GM12878 (cell line): ENCODE data around the gene RAP1A. TPM values are rescaled to one million over a fixed set of nuclear protein-coding genes. Genes with fewer than 3 reads are reported as not detected.

ENCODE experiments used
- ATAC-seq: fragments of 200-7000 bp; cut with Tn5 transposase; 3 replicates; pipeline ENCODE4 v1.9.1; 2020; ENCODE audit warnings: mild to moderate bottlenecking, moderate library complexity
- BruUV-seq: library from RNA; stranded (reverse); fragments of 400-500 nt; replicated peaks from 2 replicates; lab custom pipeline; 2021; lab: Mats Ljungman, UMichigan
- CTCF ChIA-PET: fragments of 300-600 bp; sonication (Branson Sonifier 250); formaldehyde crosslinking; extraction: SDS; loops from one replicate; lab custom pipeline; 2021; ENCODE audit warnings: inconsistent platforms; lab: Yijun Ruan, JAX
- POLR2A ChIA-PET: fragments of 350-600 bp; formaldehyde crosslinking; extraction: SDS; loops from one replicate; lab custom pipeline; 2021; ENCODE audit warnings: inconsistent platforms; lab: Charles Lee
- RAD21 ChIA-PET: fragments of 300-600 bp; sonication (Branson Sonifier 250); formaldehyde crosslinking; loops from one replicate; lab custom pipeline; 2023; ENCODE audit warnings: antibody characterized with exemption; ENCODE audit not compliant: unreplicated experiment; lab: Charles Lee
- SMC1A ChIA-PET: fragments of 300-600 bp; sonication (Branson Sonifier 250); formaldehyde crosslinking; loops from one replicate; lab custom pipeline; 2023; ENCODE audit not compliant: unreplicated experiment, uncharacterized antibody; lab: Charles Lee
- DNase-seq: peaks from one replicate; pipeline ENCODE4 v3.0.0-alpha.2; 2011; ENCODE audit warnings: low read depth, low spot score
- FAIRE-seq: peaks from 3 replicates; lab custom pipeline; 2011; peaks lifted over from hg19 to GRCh38; lab: Jason Lieb, UNC
- H2AFZ ChIP-seq: 2 replicates; pipeline ENCODE4 v1.6.0; 2011; ENCODE audit warnings: low read depth, low read length, control low read depth; ENCODE audit not compliant: control insufficient read depth
- H3K27ac ChIP-seq: 2 replicates; pipeline ENCODE4 v1.5.1; 2011; ENCODE audit warnings: control low read depth; ENCODE audit not compliant: control insufficient read depth, insufficient read depth
- H3K27me3 ChIP-seq, 2 experiments: replicated peaks in 1 of 2; 2 replicates each; pipeline versions ENCODE4 v1.6.0 to v1.6.1; 2011; ENCODE audit warnings: low read length in 1 of 2; ENCODE audit not compliant: control insufficient read depth in 2 of 2, insufficient read depth in 2 of 2
- H3K36me3 ChIP-seq, 2 experiments: 2 replicates each; pipeline ENCODE4 v1.5.1; 2011; ENCODE audit warnings: low read length in 1 of 2; ENCODE audit not compliant: control insufficient read depth in 2 of 2, insufficient read depth in 2 of 2
- H3K4me1 ChIP-seq: 2 replicates; pipeline ENCODE4 v1.6.1; 2011; ENCODE audit warnings: mild to moderate bottlenecking, low read length, moderate library complexity, mixed read lengths; ENCODE audit not compliant: control insufficient read depth, insufficient read depth
- H3K4me2 ChIP-seq: 2 replicates; pipeline ENCODE4 v1.6.0; 2011; ENCODE audit warnings: control low read depth; ENCODE audit not compliant: control insufficient read depth, insufficient read depth
- H3K4me3 ChIP-seq: fragments of 200-600 bp; sonication (generic); 2 replicates; pipeline ENCODE4 v1.5.1; 2016
- H3K79me2 ChIP-seq: 2 replicates; pipeline ENCODE4 v1.6.0; 2011; ENCODE audit warnings: low read length; ENCODE audit not compliant: control insufficient read depth, insufficient read depth
- H3K9ac ChIP-seq: 2 replicates; pipeline ENCODE4 v1.8.0; 2011; ENCODE audit warnings: low read length, control low read depth, mixed read lengths; ENCODE audit not compliant: control insufficient read depth, insufficient read depth
- H3K9me3 ChIP-seq: replicated peaks from 3 replicates; pipeline ENCODE4 v1.5.1; 2011; ENCODE audit warnings: mild to moderate bottlenecking, low read length; ENCODE audit not compliant: control insufficient read depth, insufficient read depth
- H4K20me1 ChIP-seq: 2 replicates; pipeline ENCODE4 v1.6.0; 2011; ENCODE audit not compliant: control insufficient read depth, insufficient read depth
- FOXM1 ChIP-seq: IDR thresholded peaks from 2 replicates; pipeline ENCODE4 v1.6.1; 2012; ENCODE audit warnings: low read depth, mild to moderate bottlenecking, inconsistent platforms, low read length, moderate library complexity
- GATAD2B ChIP-seq: fragments of 450-650 bp; conservative IDR thresholded peaks from 2 replicates; pipeline ENCODE4 v1.6.1; 2017; ENCODE audit warnings: low read depth, mild to moderate bottlenecking, moderate library complexity
- HSF1 ChIP-seq: fragments of 150-350 bp; IDR thresholded peaks from 2 replicates; pipeline ENCODE4 v1.6.1; 2014; ENCODE audit warnings: mild to moderate bottlenecking, low read depth, low read length
- IRF4 ChIP-seq: IDR thresholded peaks from 2 replicates; pipeline ENCODE4 v1.6.1; 2011; ENCODE audit warnings: low read depth, low read length
- JUNB ChIP-seq: IDR thresholded peaks from 2 replicates; pipeline ENCODE4 v1.6.1; 2016; ENCODE audit warnings: antibody characterized with exemption, mild to moderate bottlenecking
- JUND ChIP-seq: IDR thresholded peaks from 2 replicates; pipeline ENCODE4 v1.6.1; 2012; ENCODE audit warnings: low read depth, mild to moderate bottlenecking, low read length, improper control_type of control experiment, moderate library complexity
- KDM1A ChIP-seq: fragments of 200-600 bp; sonication (generic); IDR thresholded peaks from 2 replicates; pipeline ENCODE4 v1.6.1; 2016; ENCODE audit warnings: borderline replicate concordance
- MEF2A ChIP-seq: IDR thresholded peaks from 2 replicates; pipeline ENCODE4 v1.6.1; 2011; ENCODE audit warnings: low read depth, mild to moderate bottlenecking, low read length, moderate library complexity; ENCODE audit not compliant: insufficient read depth
- MYB ChIP-seq: fragments of 150-350 bp; IDR thresholded peaks from 2 replicates; pipeline ENCODE4 v1.6.1; 2014; ENCODE audit warnings: mild to moderate bottlenecking, low read depth, low read length, borderline replicate concordance
- NFIC ChIP-seq: IDR thresholded peaks from 2 replicates; pipeline ENCODE4 v1.6.1; 2012; ENCODE audit warnings: low read depth, mild to moderate bottlenecking, inconsistent platforms, low read length, moderate library complexity
- RAD21 ChIP-seq: IDR thresholded peaks from 2 replicates; pipeline ENCODE4 v1.6.1; 2011; ENCODE audit warnings: mild to moderate bottlenecking, low read depth, low read length, moderate library complexity; ENCODE audit not compliant: insufficient read depth
- REST ChIP-seq: IDR thresholded peaks from 2 replicates; pipeline ENCODE4 v1.6.1; 2012; ENCODE audit warnings: mild to moderate bottlenecking, low read depth, low read length
- SPI1 ChIP-seq: IDR thresholded peaks from 2 replicates; pipeline ENCODE4 v1.6.1; 2011; ENCODE audit warnings: low read depth, mild to moderate bottlenecking, low read length, moderate library complexity, borderline replicate concordance; ENCODE audit not compliant: insufficient read depth
- ZBTB4 ChIP-seq: fragments of 450-650 bp; formaldehyde crosslinking; IDR thresholded peaks from 2 replicates; pipeline ENCODE4 v1.4.0; 2022; ENCODE audit warnings: mild to moderate bottlenecking, moderate library complexity
- ZNF384 ChIP-seq: IDR thresholded peaks from 2 replicates; pipeline ENCODE4 v1.6.1; 2012; ENCODE audit warnings: low read depth, mild to moderate bottlenecking, low read length, improper control_type of control experiment, borderline replicate concordance
- WGBS: methylation state at CpG from one replicate; pipeline ENCODE4 v1.1.6; 2016; ENCODE audit warnings: low lambda C conversion rate; ENCODE audit not compliant: insufficient replicate concordance, insufficient coverage; ENCODE audit errors: missing lambda C conversion rate; 5-methylcytosine and 5-hydroxymethylcytosine counted together
- in situ Hi-C: fragments of 300-500 bp; cut with MboI; formaldehyde crosslinking; loops from 9 replicates; pipeline ENCODE4 v1.14.3; 2018; ENCODE audit warnings: mixed read lengths
- intact Hi-C: fragments of 100-400 bp; cut with micrococcal nuclease; formaldehyde crosslinking; loops from one replicate; pipeline ENCODE4 v1.14.2; 2022; ENCODE audit not compliant: unreplicated experiment
- polyA plus RNA-seq, 11 experiments: library from polyadenylated mRNA; depleted of rRNA in 4 of 11; unstranded in 6 of 11; stranded (reverse) in 5 of 11; fragments of >200 nt; fragmentation: Nextera tagmentation in 4 of 11; fragmentation: Illumina TruSeq in 1 of 11; extraction: Ambion mirVana in 4 of 11; extraction: Trizol in 1 of 11; gene quantifications; 1 replicate in 1 of 11; 2 replicates in 10 of 11; pipeline versions ENCODE4 v1.2.1 to v1.2.3, GENCODE V29; 2011 to 2016; ENCODE audit warnings: inconsistent platforms in 2 of 11, missing spikeins in 2 of 11, low read depth in 1 of 11
- total RNA-seq, 4 experiments: library from RNA; depleted of rRNA in 3 of 4; stranded (reverse); fragments of >200 nt in 3 of 4; fragmentation: Illumina TruSeq in 1 of 4; extraction: Trizol in 1 of 4; gene quantifications; 2 replicates each; pipeline versions ENCODE4 v1.2.1 to v1.2.3, GENCODE V29; 2013 to 2021

RAP1A gene
- total and polyA plus RNA-seq, 10 of the 15 experiments (the other 5 are each of a cell fraction or from before 2014, with no cell fraction given): 38.4 to 213 (median 86.0) TPM

- ChIA-PET CTCF (interaction anchor here (0.6 to 1.5 kb wide), 8 partner anchors 43 to 177 kb away, joined by 3 to 12 read pairs (median 4); partner anchors contain the start of gene INKA2), SMC1A (interaction anchor here (0.6 to 1.8 kb wide), 13 partner anchors 10 to 173 kb away, joined by 3 to 20 read pairs (median 3); no protein-coding TSS in a partner anchor), POLR2A (interaction anchor here (0.6 to 1.4 kb wide), 3 partner anchors 113 to 147 kb away, joined by 3 to 14 read pairs (median 5); no protein-coding TSS in a partner anchor), RAD21 (interaction anchor here (1.0 to 1.5 kb wide), 8 partner anchors 10 to 148 kb away, joined by 3 to 18 read pairs (median 4); no protein-coding TSS in a partner anchor)
- Histone ChIP-seq H3K79me2 (peaks cover 88% of the 10 kb centered on the region), H3K4me3 (no peak overlapping the region), H3K27ac (no peak overlapping the region), H3K9ac (no peak overlapping the region), H3K4me2 (peak overlapping the region; percentile 27; the same call in 1 of the 2 replicates), H2AFZ (no peak overlapping the region), H4K20me1 (no peaks in the 10 kb centered on the region; the same call in 1 of the 2 replicates), H3K36me3 (peaks cover 0 to 4% of the 10 kb centered on the region in 2 experiments; a peak in 2 of 4 replicates), H3K27me3 (no peaks in the 10 kb centered on the region), H3K9me3 (no peaks in the 10 kb centered on the region; the same call in 2 of the 3 replicates), H3K4me1 (peaks cover 18% of the 10 kb centered on the region)
- intact Hi-C loops: loop anchor here (5.0 kb wide), 2 partner anchors 83 to 102 kb away; partner anchors contain the start of gene DDX20
- FAIRE-seq (peak; percentile 72), ATAC-seq (peak; percentile 88), DNase-seq (peak; percentile 43)
- no TSS peak for BruUV-seq
- 3% methylated on average over 4 of the region's 4 CpGs for WGBS
- in situ Hi-C loops: no loop called here
- TF ChIP-seq IRF4 (peak; percentile 64; the same call in 1 of the 2 replicates), REST (no peak), MEF2A (0 out of 2 replicates have a peak, but pooled peaks have one; percentile 53), FOXM1 (no peak), MYB (no peak), JUND (0 out of 2 replicates have a peak, but pooled peaks have one; percentile 31), JUNB (peak; percentile 73), KDM1A (no peak), SPI1 (no peak), HSF1 (no peak), RAD21 (peak; percentile 21; the same call in 1 of the 2 replicates), ZBTB4 (CRISPR knock-in tag) (no peak), ZNF384 (no peak; the same call in 1 of the 2 replicates), GATAD2B (no peak), NFIC (no peak; the same call in 1 of the 2 replicates)
Measured at GRCh38 chr1:111654839-111655238, 35.2 kb downstream of the RAP1A start.
